GM04504 (cell line): ENCODE measurements around the gene KRTAP4-12.
A peak's percentile ranks its signal among the peaks of the same experiment; 100 is the strongest.
"Not testable (repeated sequence)": the region's sequence is repeated elsewhere in the genome, so short reads cannot be mapped to it uniquely, and the experiment has no call there.

ENCODE experiments used
- DNase-seq: peaks from one replicate; pipeline ENCODE4 v3.0.0-alpha.2; 2012; ENCODE audit warnings: low read depth

KRTAP4-12 gene

DNA sequence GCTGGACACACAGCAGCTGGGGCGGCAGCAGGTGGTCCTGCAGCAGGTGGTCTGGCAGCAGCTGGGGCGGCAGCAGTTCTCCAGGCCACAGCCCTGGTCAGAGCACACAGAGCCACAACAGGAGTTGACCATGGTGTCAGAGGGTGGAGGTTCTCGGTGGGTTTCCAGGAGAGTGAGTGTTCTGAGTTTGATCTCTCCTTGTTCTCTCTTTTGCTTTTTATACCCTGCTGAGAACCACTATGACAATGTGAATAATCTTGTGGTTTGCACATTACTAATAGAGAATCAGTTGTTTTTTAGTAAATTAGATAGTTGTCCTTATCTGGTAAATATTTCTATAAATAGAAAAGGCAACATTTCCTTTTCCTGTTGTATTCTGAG lies at the start of gene KRTAP4-12:
KRTAP4-12 (minus strand) TSS at position 192 of the 381 bp plus-strand sequence; CDS start at position 132, 60 bp downstream.
- DNase-seq: not testable (repeated sequence)

DNA sequence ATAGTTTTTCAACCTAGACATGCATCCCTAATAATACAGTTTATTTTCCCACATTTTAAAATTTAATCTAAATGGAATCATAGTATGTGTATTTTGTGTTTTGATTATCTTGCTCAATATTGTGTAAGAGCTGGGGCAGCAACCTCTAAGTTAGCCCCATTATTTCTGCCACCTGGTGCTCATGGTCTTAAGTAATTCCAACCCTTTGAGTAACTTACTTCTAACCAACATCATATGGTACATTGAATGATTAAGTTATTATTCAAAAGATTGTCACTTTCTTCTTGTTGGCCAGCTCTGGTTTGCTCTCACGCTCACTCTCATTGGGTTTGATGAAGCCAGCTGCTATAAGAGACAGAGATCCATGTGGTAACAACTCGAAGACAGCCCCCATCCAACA lies 47.9 kb upstream of the KRTAP4-12 start:
- no peak for DNase-seq

DNA sequence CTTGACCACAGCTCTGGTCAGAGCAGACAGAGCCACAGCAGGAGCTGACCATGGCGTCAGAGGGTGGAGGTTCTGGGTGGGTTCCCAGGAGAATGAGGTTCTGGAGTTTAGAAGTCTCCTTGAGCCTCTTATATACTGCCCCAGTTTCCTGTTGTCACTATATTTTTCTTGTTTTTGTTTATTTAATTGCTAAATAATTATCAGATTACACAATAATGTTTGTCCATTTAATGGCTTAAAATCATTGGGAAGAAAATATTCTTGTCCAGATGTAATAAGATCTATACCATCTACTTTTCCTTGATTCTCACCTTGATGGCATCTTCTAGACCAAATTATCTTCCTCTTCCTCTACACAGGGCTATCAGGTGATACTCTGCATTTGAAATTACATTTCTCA lies 44.1 kb upstream of the KRTAP4-12 start, which contains the start of gene KRTAP4-3:
KRTAP4-3 (minus strand) TSS at position 101 of the 400 bp plus-strand sequence; CDS start at position 52, 49 bp downstream.
- no peak for DNase-seq

DNA sequence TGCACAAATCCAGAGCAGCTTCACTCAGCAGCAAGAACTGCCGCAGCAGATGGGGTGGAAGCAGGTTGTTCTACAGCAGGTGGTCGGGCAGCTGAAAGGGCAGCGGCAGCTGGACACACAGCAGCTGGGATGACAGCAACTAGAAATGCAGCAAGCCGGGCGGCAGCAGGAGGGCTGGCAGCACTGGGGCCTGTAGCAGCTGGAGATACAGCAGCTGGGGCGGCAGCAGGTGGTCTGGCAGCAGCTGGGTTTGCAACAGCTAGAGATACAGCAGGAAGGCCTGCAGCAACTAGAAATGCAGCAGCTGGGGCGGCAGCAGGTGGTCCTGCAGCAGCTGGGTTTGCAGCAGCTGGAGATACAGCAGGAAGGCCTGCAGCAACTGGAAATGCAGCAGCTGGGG lies 43.6 kb upstream of the KRTAP4-12 start:
- no peak for DNase-seq

DNA sequence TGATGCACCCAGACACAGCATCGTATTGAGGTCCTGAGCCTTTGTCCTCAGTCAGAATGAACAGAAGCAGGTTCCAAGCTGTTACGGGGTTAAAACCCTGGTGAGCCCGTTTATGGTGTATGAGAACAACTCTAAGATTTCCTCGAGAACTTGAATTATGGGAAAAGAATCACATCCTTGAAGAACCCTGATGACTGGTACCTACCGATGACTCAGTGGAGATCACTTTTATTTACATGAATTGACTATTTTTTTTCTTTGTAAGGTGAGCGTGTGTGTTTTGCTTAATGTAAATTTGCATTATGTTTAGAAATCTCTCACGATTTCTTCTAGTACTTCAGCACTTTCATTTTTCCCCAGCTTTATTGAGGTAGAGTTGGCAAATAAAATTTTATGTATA lies 39.8 kb upstream of the KRTAP4-12 start:
- no peak for DNase-seq

DNA sequence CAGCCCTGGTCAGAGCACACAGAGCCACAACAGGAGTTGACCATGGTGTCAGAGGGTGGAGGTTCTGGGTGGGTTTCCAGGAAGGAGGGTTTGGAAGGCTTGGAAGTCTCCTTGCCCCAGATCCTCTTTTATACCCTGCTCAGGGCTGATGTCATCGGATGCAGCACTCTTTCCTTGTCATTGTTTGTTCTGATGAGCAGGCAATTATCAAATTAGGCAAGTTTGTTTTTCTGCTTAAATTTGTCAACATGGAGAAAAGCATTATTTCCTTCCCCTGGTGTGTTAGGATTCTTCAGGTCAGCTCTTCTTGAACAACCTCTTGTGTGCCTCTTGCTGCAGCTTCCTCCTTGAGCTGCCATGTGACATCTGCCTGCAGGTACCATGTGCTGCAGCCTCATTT lies 36.7 kb upstream of the KRTAP4-12 start, which contains the start of gene KRTAP4-4:
KRTAP4-4 (minus strand) TSS at position 101 of the 400 bp plus-strand sequence; CDS start at position 44, 57 bp downstream.
- DNase-seq: no peak

DNA sequence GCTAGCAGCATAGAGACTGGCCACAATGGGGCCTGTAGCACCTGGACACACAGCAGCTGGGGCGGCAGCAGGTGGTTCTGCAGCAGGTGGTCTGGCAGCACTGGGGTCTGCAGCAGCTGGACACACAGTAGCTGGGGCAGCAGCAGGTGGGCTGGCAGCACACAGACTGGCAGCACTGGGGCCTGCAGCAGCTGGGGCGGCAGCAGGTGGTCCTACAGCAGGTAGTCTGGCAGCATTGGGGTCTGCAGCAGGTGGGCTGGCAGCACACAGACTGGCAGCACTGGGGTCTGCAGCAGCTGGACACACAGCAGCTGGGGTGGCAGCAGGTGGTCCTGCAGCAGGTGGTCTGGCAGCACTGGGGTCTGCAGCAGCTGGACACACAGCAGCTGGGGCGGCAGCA lies 36.2 kb upstream of the KRTAP4-12 start:
- not testable (repeated sequence) for DNase-seq

DNA sequence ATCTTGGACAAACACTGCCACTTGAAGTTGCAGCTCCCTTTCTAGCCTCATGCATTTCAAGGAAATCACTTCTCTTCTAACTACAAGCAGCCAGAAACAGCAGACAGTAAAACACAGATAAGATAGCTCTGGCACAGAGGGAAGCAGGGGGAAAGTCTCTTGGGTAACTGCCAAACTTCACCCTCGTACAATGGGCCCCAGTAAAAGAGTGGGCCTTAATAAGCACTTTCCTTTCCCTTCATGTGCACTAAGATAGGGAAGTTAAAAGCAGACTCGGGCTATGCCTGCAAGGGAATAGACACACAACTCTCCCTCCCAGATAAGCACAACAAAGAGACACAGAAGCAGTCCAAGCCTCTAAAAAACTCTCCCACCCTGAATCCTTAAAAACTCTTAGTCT lies 29.9 kb upstream of the KRTAP4-12 start:
- DNase-seq: no peak

DNA sequence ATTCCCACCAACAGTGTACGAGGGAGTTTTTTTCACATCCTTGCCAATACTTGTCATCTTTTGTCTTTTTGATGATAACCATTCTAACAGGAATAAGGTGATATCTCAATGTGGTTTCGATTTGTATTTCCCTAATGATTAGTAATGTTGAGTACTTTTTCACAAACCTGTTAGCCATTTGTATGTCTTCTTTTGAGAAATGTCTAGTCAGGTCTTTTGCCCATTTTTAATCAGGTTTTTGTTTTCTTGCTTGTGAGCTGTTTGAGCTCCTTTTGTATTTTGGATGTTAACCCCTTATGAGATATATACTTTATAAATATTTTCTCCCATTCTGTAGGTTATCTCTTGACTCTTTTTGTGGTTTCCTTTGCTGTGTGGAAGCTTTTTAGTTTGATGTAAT lies 27.5 kb upstream of the KRTAP4-12 start:
- no peak for DNase-seq

DNA sequence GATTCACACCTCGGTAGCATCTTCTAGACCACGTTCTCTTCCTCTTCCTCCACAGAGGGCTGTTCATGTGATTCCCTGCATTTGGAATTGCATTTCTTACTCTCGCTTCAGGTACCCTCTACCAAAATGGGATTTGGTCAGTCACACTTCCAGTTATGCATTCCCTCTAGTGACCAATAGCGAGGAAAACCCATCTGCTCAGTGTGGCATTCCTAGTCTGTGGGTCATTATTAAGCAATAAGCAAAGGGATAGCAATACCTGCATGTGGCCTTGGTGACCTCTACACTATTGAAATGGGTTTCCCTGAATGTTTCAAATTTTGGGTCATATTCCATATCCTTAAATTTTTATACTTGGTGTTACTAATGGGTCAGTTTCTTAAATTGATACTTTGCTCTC lies 26.0 kb upstream of the KRTAP4-12 start:
- DNase-seq: no peak

DNA sequence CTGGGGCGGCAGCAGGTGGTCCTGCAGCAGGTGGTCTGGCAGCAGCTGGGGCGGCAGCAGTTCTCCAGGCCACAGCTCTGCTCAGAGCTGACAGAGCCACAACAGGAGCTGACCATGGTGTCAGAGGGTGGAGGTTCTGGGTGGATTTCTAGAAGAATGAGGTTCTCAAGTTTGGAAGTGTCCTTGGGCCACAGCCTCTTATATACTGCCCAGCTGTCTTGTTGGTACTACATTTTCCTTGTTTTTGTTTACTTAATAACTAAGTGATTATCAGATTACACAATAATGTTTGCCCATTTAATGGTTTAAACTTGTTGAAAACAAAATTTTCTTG lies 25.6 kb upstream of the KRTAP4-12 start, which contains the start of gene KRTAP4-5:
KRTAP4-5 (minus strand) TSS at position 174 of the 334 bp plus-strand sequence; CDS start at position 116, 58 bp downstream.
- no peak for DNase-seq

DNA sequence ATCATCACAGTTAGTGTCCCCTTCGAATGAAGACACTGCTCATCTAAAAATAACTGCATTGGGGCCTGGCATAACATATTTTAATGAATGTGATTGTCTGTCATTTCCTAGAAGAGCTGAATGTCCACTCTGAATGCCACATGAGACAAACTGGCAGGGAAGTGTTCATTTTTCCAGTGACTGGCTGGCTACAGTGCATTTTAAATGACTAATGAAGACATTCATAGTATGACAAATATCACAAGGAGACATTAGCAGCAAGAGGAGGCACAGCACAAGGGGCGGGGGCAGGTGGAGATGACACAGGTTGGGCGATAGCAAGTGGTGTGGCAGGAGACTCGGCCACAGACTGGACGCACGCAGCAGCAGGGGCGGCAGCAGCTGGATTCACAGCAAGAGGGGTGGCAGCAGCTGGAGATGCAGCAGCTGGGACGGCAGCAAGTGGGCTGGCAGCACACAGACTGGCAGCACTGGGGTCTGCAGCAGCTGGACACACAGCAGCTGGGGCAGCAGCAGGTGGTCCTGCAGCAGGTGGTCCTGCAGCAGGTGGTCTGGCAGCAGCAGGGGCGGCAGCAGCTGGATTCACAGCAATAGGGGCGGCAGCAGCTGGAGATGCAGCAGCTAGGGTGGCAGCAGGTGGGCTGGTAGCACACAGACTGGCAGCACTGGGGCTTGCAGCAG lies 25.1 kb upstream of the KRTAP4-12 start:
- DNase-seq: not testable (repeated sequence)

DNA sequence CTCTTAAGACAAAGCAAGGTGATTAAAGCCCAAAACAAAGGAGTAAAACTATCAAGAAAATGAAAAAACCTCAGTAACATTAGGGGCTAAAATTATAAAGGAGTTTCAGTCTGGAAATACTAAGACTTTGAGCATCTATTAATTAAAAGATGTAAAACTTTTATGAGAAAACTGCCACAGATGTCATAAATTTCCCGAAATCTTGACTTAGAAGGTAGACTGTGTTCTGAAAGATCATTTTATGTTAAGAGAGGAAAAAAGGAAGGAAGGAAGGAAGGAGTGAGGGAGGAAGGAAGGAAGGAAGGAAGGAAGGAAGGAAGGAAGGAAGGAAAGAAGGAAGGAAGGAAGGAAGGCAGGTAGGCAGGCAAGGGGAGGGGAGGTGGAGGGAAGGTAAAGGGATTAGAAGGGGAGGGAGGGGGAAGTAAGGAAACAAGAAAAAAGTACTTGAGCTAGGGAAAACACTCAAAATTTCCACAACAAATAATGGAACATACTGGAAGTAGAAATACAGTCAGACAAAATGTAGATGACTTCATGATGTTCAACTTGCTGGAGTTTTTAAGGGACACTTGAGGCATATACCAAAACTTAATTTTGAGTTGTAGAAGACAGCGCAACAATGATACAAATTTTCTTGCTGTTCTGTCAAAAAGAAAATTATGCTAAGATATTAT lies 23.7 kb upstream of the KRTAP4-12 start:
- no peak for DNase-seq

DNA sequence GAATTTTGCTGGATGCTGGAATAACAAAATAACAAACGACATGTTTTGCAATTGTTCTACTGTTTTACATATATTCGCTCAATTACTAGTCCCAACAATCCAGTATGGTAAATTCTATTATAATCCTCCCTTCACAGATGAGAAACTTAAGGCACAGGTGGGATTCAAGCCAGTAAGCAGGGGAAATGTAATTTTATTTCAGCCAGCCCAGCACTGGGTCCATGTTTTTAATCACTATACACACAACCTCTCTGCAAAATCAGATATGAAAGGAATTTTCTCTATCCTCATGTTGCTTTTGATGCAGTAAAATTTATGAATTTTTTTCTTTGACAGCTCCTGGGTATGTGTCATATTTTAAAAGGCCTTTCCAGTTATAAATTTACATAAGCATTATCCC lies 21.3 kb upstream of the KRTAP4-12 start:
- DNase-seq: no peak

DNA sequence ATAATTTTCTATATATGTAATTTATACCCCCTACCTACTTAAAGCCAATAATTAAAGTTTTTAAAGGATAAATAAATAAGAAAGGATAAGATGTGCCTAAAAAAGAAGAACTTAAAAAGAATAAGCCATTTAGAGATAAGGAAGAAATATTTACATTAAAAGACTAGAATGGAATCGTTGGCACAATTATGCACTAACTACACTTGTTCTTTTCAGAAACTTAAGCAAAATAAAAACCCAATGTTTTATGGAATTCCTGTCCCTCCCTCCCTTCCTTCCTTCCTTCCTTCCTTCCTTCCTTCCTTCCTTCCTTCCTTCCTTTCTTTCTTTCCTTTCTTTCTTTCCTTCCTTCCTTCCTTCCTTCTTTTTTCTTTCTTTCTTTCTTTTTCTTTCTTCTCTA lies 20.9 kb upstream of the KRTAP4-12 start:
- no peak for DNase-seq

DNA sequence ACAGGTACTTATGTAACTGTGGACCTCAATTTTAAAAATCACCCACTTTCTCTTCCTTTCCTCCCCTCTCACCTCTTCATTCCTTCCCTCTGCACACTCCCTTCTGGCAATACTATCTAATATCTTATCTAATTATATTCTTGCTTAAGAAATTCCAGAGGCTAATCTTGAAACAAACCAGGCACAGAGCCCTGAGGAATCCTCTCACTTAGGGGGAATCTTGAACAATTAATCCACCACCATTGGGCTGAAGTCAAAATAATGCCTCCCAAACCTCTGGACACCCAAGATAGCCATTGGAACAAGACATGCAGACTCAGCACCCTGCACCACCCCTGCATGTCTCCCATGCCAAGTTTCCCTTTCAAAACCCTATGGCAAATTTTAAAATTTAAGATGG lies 17.4 kb upstream of the KRTAP4-12 start:
- no peak for DNase-seq

DNA sequence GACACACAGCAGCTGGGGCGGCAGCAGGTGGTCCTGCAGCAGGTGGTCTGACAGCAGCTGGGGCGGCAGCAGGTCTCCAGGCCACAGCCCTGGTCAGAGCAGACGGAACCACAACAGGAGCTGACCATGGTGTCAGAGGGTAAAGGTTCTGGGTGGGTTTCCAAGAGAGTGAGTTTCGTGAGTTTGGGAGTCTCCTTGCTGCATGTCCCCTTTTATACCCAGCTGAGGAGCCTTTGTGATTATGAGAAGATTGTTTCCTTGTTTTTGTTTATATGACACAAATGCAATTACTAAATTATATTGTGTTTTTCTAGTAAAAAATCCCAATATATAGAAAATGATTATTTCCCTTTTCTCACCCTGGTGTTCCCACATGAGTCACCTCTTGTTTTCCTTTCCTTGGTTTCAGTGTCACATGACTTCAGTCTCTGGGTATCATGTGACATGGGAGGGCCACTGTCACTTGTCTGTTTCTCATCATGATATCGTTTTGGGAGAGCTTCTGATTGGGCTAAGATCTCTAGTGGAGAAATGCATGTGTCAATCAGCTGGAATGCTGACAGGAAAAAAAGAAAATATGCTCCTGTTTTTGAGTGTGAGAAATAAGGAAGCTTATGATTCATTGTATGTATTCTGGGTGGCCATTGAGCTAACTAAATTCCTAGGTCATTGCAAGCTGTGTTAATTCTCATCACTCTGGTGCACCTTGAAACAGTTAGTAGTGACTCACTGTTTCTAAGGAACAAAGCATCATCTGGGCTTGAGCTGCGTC lies 16.6 kb upstream of the KRTAP4-12 start, which contains the start of gene KRTAP4-6:
KRTAP4-6 (minus strand) TSS at position 185 of the 772 bp plus-strand sequence; CDS start at position 128, 57 bp downstream.
- DNase-seq: peak; percentile 86

DNA sequence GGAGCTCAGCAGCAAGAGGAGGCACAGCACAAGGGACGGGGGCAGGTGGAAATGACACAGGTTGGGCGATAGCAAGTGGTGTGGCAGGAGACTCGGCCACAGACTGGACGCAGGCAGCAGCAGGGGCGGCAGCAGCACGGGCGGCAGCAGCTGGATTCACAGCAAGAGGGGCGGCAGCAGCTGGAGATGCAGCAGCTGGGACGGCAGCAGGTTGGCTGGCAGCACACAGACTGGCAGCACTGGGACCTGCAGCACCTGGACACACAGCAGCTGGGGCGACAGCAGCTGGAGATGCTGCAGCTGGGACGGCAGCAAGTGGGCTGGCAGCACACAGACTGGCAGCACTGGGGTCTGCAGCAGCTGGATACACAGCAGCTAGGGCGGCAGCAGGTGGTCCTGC lies 15.9 kb upstream of the KRTAP4-12 start:
- not testable (repeated sequence) for DNase-seq

DNA sequence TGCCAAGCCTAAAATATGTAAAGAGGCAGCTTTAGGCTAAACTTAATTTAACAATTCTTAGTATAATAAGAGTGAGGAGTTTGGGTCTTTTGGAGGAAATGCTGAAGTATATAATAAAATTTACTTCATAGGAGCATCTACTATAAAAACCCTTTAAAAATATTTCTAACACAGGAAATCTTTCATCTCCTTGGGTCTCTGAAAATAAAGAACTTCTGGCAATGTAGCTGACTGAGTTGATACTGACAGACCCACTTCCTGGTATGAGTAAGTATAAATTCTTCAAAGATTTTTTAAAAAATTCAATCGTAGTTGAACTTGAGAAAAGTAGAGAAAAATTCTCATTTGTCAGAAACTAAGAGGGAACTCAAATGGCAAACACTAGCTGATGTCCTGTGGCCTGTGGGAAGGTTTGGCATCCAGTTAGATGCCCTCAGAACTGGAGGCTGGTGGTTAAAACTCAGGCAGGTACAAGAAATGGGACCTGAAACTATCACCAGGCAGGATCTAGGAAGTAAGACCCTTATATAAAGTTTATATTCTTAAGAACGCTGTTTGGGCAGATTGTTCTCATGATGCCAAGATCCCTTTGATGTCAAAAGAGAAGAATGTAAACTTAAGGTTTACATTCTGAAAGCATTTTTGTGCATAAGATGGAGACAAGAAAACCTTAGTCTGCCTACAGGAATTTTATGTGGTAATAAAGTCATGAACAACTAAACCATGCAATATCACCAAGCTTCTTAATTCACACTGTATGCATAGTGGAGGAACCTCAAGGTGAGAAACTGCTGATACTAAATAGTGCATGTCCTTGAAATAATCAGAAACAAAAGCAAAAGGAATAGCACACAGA lies 10.1 kb upstream of the KRTAP4-12 start:
- DNase-seq: no peak

DNA sequence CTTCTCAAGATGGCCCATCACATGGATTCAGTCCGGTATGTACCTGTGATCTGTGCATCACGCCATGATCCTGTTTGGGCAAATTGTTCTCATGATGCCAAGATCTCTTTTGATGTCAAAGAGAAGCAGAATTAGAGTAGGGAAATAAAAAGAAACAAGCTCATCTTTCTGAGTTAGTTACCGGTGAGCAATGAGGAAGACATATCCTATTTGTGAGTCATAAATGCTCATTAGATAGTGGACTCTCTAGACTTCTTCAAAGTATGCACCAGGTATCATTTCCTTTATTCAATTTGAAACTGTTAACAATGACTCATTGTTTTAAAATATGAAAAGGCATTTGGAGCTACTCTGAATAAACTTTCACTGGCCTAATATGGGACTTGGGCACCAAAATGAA lies 8.0 kb upstream of the KRTAP4-12 start:
- DNase-seq: no peak

DNA sequence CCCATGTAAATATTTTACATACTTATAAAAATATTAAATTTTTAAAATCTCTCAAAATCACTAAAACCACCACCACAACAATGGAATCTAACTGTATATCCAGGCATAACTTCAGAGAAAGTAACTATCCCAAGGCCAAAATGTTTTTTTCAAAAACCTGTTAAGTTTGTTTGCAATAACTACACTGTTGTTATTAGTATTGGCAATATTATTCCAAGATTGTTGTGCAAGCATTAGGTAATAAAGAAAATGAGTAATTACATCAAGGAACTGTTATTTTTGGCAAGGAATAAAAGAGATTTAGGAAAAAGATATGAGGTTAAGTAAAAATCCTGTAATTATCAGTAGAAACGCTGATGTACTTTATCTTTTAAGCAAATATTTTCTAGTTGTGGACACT lies 3.4 kb upstream of the KRTAP4-12 start:
- no peak for DNase-seq

DNA sequence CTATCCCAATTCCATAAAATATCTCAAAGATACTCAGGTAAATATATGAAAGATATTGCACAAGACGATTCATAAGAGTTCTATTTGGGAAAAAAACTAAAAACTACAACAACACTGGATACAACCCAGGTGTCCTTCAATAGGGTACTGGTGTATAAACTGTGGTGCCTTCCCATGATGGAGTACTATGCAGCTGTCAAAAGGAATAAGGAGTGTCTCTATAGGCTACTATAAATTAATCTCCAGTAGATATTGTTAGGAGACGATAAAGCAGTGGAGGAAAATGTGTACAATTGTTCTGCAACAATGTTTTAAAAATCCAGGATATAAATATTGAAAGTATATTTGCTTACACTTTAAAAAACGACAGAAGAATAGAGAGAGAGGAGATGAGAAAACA lies 2.4 kb upstream of the KRTAP4-12 start:
- DNase-seq: no peak
